Measurements from ENCODE around the gene ZNF335.
"Not testable (repeated sequence)": the region's sequence is repeated elsewhere in the genome, so short reads cannot be mapped to it uniquely, and the experiment has no call there.

- not testable (repeated sequence) for TF ChIP-seq CTCF, POLR2A (IDR thresholded peaks at IDR 0.05)
Measured at GRCh38 chr20:45988830-45989229, 16.8 kb upstream of the ZNF335 start.
